ENCODE measurements around the gene SSTR4. TPM values are rescaled to one million over a fixed set of nuclear protein-coding genes. Genes with fewer than 3 reads are reported as not detected.

Gene SSTR4
- total and polyA plus RNA-seq, 2 donors (not counting 3 experiments of a cell fraction or from before 2014, with no cell fraction given): not detected

GRCh38 chr20:23005776-23006175 lies 29.3 kb upstream of the SSTR4 start:
- no peaks in the 10 kb centered on the region for H3K79me2 ChIP-seq (ENCODE audit: control insufficient read depth, insufficient read depth, low read length)
- dilution Hi-C loops (cut with MboI; ENCODE audit: extremely low pct_ligation_motif_present, low sequenced_read_pairs) (no loop called here), intact Hi-C loops (cut with micrococcal nuclease) (no loop called here)
- H3K9me1 ChIP-seq (replicated peaks; ENCODE audit: control insufficient read depth, extremely low read depth, insufficient read depth, low read length): no peaks in the 10 kb centered on the region
- DNase-seq (ENCODE audit: low read depth, low spot score) (no peak), FAIRE-seq (no peak)
- POLR2A ChIA-PET: no interaction called here
- no peak overlapping the region for H3K4me3 ChIP-seq (replicated peaks in 1 of 3; ENCODE audit: insufficient read depth in 1 of 3, low read depth in 1 of 3, low read length in 3 of 3)
- peaks cover 2 to 3% of the 10 kb centered on the region in 2 experiments for H3K27me3 ChIP-seq (ENCODE audit: control insufficient read depth in 2 of 2, insufficient read depth in 2 of 2, low read length in 2 of 2)
- no peak for TF ChIP-seq JUN (IDR thresholded peaks at IDR 0.05; ENCODE audit: borderline replicate concordance, insufficient read depth, insufficient read length, low read depth)
- no peak for TF ChIP-seq GATA2 (IDR thresholded peaks at IDR 0.05; ENCODE audit: insufficient read depth, insufficient read length, low read depth, low read length)
- no peak for TF ChIP-seq MYC (IDR thresholded peaks at IDR 0.05; ENCODE audit: low read depth, low read length)
- TF ChIP-seq FOS (IDR thresholded peaks at IDR 0.05; ENCODE audit: borderline replicate concordance, insufficient read depth, low read length): no peak
- no peak for TF ChIP-seq EZH2 (IDR thresholded peaks at IDR 0.05; ENCODE audit: borderline replicate concordance, low read depth, low read length, severe bottlenecking)
- no peak for TF ChIP-seq CTCF (IDR thresholded peaks at IDR 0.05; ENCODE audit: extremely low read depth in 1 of 2, insufficient read depth in 1 of 2, low read depth in 1 of 2, low read length in 2 of 2)
- no peak for TF ChIP-seq POLR2AphosphoS5 (IDR thresholded peaks at IDR 0.05; ENCODE audit: insufficient read depth, low read depth, low read length)
- TF ChIP-seq POLR2A (IDR thresholded peaks at IDR 0.05; ENCODE audit: low read depth, low read length): no peak
- TF ChIP-seq MAX (IDR thresholded peaks at IDR 0.05; ENCODE audit: insufficient read depth, insufficient read length): no peak
- H3K27ac ChIP-seq (ENCODE audit: insufficient read depth, low read depth, low read length): no peak overlapping the region
- H4K20me1 ChIP-seq (replicated peaks; ENCODE audit: control insufficient read depth, extremely low read depth, insufficient read depth, low read length): no peaks in the 10 kb centered on the region
- no peaks in the 10 kb centered on the region for H3K36me3 ChIP-seq (ENCODE audit: control insufficient read depth in 2 of 2, extremely low read depth in 1 of 2, insufficient read depth in 2 of 2, low read length in 2 of 2)
- no peak overlapping the region for H3K4me2 ChIP-seq (ENCODE audit: insufficient read depth, low read length)
- no peaks in the 10 kb centered on the region for H3K4me1 ChIP-seq (ENCODE audit: control insufficient read depth, extremely low read depth, insufficient read depth, low read length)
- no peaks in the 10 kb centered on the region for H3K9me3 ChIP-seq (replicated peaks; ENCODE audit: control insufficient read depth, insufficient read depth, low read length)
- no TSS peak for BruUV-seq (replicated peaks)
- no peak overlapping the region for H2AFZ ChIP-seq (ENCODE audit: low read depth, low read length)
- CTCF ChIA-PET: interaction anchor here (0.6 kb wide), 1 partner anchor 116 kb away, joined by 3 read pairs; no protein-coding TSS in a partner anchor
- H3K9ac ChIP-seq (replicated peaks; ENCODE audit: extremely low read depth, insufficient read depth, low read length): no peak overlapping the region
